Spleen (tissue), 7 donors: ENCODE data around the gene ADH5.

Source experiments
- POLR2A ChIP-seq, 3 donors: fragments of 450-650 bp; IDR thresholded peaks; one replicate each; pipeline ENCODE4 v1.5.1; 2017; ENCODE audit warnings: antibody characterized with exemption in 3 of 3, mild to moderate bottlenecking in 1 of 3
- POLR2AphosphoS5 ChIP-seq, 3 donors: sonication (generic); formaldehyde crosslinking; IDR thresholded peaks; one replicate each; pipeline ENCODE4 v1.5.1; 2017; ENCODE audit warnings: antibody characterized with exemption in 3 of 3
- TF ChIP-seq, protein P1 (sequence below), 11 experiments: fragments of 200-600 bp in 7 of 11; fragments of 450-650 bp in 4 of 11; sonication (generic) in 4 of 11; IDR thresholded peaks in 8 of 11; conservative IDR thresholded peaks in 3 of 11; 1 replicate in 7 of 11; 2 replicates in 4 of 11; pipeline versions ENCODE4 v1.4.0 to v1.8.0; 2016 to 2021; ENCODE audit warnings: antibody characterized with exemption in 11 of 11, inconsistent platforms in 4 of 11, mild to moderate bottlenecking in 1 of 11
- donor health status: DM: no; HTN: no; CAD: no; lungs with moderate emphysema.
- donor health status: DM: no; HTN: no; CAD: no.
- donor health status: DM: no; HTN: no; CAD: no.

DNA sequence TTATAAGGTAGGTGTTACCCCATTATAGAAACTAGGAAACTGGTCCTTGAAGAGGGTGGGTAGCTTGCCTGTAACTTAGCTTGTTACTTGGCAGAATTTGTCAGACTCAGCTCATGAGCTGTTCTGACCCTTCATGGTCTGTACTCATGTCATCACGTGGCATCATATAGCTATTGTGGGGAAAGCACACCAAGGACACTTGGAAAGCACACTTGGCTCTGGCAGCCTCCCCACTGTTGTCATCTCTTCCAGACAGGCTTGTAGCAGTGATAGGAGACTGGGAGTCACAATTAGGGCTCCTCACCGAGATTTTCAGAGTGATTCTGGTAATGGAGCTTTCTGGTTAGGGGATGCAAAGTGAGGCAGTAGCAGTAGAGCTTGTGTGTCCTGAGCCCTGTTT, 30.4 kb downstream of the ADH5 start:
- TF ChIP-seq, protein P1, sequence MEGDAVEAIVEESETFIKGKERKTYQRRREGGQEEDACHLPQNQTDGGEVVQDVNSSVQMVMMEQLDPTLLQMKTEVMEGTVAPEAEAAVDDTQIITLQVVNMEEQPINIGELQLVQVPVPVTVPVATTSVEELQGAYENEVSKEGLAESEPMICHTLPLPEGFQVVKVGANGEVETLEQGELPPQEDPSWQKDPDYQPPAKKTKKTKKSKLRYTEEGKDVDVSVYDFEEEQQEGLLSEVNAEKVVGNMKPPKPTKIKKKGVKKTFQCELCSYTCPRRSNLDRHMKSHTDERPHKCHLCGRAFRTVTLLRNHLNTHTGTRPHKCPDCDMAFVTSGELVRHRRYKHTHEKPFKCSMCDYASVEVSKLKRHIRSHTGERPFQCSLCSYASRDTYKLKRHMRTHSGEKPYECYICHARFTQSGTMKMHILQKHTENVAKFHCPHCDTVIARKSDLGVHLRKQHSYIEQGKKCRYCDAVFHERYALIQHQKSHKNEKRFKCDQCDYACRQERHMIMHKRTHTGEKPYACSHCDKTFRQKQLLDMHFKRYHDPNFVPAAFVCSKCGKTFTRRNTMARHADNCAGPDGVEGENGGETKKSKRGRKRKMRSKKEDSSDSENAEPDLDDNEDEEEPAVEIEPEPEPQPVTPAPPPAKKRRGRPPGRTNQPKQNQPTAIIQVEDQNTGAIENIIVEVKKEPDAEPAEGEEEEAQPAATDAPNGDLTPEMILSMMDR (IDR thresholded peaks at IDR 0.05 in 8 of 11, conservative IDR thresholded peaks at IDR 0.05 in 3 of 11), result no peak
- TF ChIP-seq POLR2A (IDR thresholded peaks at IDR 0.05), result no peak
- TF ChIP-seq POLR2AphosphoS5 (IDR thresholded peaks at IDR 0.05), result no peak
